Measurements from ENCODE around the gene SMNDC1.

SMNDC1 gene

DNA sequence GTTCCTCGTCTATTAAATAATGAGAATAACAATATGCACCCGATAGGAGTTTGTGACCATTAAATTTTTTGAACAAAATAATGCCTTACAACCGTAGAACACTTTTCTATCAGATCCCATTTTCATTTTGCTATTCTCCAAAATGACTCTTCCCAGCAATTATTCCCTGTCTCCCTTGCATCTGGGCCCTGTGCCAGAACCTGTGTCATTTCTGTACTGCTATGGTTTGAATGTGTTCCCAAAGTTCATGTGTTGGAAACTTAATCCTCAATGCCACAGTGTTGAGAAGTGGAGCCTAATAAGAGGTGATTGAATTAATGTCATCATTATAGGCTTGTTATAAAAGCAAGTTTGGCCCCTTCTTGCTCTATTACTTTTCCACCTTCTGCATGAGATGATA is 33.2 kb upstream of the SMNDC1 start:
- H3K9me2 ChIP-seq (replicated peaks; ENCODE audit: insufficient read depth, low read length): no peaks in the 10 kb centered on the region
- no peaks in the 10 kb centered on the region for H3K79me2 ChIP-seq (ENCODE audit: insufficient read depth, low read length)
- no peak overlapping the region for H3K4me3 ChIP-seq (ENCODE audit: insufficient read depth, low read length, poor library complexity, severe bottlenecking)
- no peak overlapping the region for H3K4me2 ChIP-seq (ENCODE audit: low read depth, low read length, poor library complexity, severe bottlenecking)
- no peaks in the 10 kb centered on the region for H3F3A ChIP-seq (ENCODE audit: insufficient read depth)
- no peaks in the 10 kb centered on the region for H4K20me1 ChIP-seq (ENCODE audit: low read depth, low read length)
- no peaks in the 10 kb centered on the region for H3K27me3 ChIP-seq (ENCODE audit: low read length)
- no peak overlapping the region for H3K9ac ChIP-seq (ENCODE audit: low read length)
- no peak overlapping the region for H2AFZ ChIP-seq (ENCODE audit: low read depth, low read length, severe bottlenecking)
- no peaks in the 10 kb centered on the region for H3K9me3 ChIP-seq (ENCODE audit: insufficient read depth, low read length)
- H3K27ac ChIP-seq (ENCODE audit: low read depth, low read length): no peak overlapping the region
- H3K36me3 ChIP-seq (ENCODE audit: low read length): no peaks in the 10 kb centered on the region
- TF ChIP-seq, protein P1, sequence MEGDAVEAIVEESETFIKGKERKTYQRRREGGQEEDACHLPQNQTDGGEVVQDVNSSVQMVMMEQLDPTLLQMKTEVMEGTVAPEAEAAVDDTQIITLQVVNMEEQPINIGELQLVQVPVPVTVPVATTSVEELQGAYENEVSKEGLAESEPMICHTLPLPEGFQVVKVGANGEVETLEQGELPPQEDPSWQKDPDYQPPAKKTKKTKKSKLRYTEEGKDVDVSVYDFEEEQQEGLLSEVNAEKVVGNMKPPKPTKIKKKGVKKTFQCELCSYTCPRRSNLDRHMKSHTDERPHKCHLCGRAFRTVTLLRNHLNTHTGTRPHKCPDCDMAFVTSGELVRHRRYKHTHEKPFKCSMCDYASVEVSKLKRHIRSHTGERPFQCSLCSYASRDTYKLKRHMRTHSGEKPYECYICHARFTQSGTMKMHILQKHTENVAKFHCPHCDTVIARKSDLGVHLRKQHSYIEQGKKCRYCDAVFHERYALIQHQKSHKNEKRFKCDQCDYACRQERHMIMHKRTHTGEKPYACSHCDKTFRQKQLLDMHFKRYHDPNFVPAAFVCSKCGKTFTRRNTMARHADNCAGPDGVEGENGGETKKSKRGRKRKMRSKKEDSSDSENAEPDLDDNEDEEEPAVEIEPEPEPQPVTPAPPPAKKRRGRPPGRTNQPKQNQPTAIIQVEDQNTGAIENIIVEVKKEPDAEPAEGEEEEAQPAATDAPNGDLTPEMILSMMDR (IDR thresholded peaks at IDR 0.05; ENCODE audit: insufficient read depth, low read length, poor library complexity, severe bottlenecking): no peak
- TF ChIP-seq EZH2phosphoT487 (conservative IDR thresholded peaks at IDR 0.05; ENCODE audit: low read length): no peak

DNA sequence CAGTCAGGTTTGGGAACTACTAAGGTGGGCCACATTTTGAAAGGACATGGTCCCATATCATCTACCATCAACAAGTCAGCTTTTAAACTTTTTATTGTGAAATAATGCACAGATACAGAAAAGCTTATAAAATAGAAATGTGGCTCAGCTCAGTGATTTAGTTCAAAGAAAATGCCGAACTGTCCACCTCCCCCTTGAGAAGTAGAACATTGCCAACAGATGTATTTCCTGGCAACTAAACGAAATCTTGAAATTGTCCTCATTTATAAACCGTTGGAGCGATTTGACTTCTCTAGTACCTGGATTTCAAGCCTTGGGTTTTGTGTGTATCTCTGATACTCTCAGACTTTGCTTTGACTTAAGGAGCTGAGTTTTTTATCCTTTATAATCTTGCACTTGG is 32.7 kb upstream of the SMNDC1 start:
- Histone ChIP-seq H3K9ac (ENCODE audit: low read length) (no peak overlapping the region), H3K9me2 (replicated peaks; ENCODE audit: insufficient read depth, low read length) (no peaks in the 10 kb centered on the region), H3K27ac (ENCODE audit: low read depth, low read length) (no peak overlapping the region), H3K4me2 (ENCODE audit: low read depth, low read length, poor library complexity, severe bottlenecking) (no peak overlapping the region), H3F3A (ENCODE audit: insufficient read depth) (no peaks in the 10 kb centered on the region), H3K4me3 (ENCODE audit: insufficient read depth, low read length, poor library complexity, severe bottlenecking) (no peak overlapping the region), H3K36me3 (ENCODE audit: low read length) (no peaks in the 10 kb centered on the region), H3K9me3 (ENCODE audit: insufficient read depth, low read length) (no peaks in the 10 kb centered on the region), H3K27me3 (ENCODE audit: low read length) (no peaks in the 10 kb centered on the region), H4K20me1 (ENCODE audit: low read depth, low read length) (no peaks in the 10 kb centered on the region), H3K79me2 (ENCODE audit: insufficient read depth, low read length) (no peaks in the 10 kb centered on the region), H2AFZ (ENCODE audit: low read depth, low read length, severe bottlenecking) (no peak overlapping the region)
- TF ChIP-seq, protein P1 (IDR thresholded peaks at IDR 0.05; ENCODE audit: insufficient read depth, low read length, poor library complexity, severe bottlenecking): no peak
- TF ChIP-seq EZH2phosphoT487 (conservative IDR thresholded peaks at IDR 0.05; ENCODE audit: low read length): no peak

DNA sequence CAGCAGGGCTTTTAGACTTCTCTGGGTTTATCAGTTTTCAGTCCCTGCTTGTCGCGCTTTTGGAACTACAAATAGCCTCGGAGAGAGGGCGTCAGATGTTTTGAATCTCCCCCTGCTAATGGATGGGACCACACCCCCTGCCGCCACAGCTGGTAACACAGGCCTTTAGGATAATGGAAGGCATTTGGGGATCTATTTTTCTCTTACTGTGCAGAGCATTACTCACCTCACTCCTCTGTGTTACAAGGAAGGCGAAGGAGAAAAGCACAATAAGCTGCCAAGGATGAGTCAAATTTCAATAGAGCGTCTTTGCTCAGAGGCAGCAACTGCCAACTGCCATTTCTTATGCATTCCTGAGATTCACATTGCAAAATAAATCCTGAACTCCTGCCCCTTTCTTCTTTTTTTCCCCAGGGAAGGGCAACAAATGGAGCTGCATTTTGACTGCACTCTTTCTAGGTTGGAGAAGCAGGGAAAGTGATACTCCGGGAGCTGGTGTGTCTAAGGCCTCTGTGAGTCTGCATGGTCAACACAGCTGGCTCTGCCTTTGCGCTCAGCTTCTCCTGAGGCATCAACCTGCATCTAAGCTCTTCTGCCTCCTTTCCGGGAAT is 31.5 kb upstream of the SMNDC1 start:
- Histone ChIP-seq H4K20me1 (ENCODE audit: low read depth, low read length) (no peaks in the 10 kb centered on the region), H3K79me2 (ENCODE audit: insufficient read depth, low read length) (no peaks in the 10 kb centered on the region), H3K27ac (ENCODE audit: low read depth, low read length) (no peak overlapping the region), H3K36me3 (ENCODE audit: low read length) (no peaks in the 10 kb centered on the region), H3K9ac (ENCODE audit: low read length) (no peak overlapping the region), H3K27me3 (ENCODE audit: low read length) (no peaks in the 10 kb centered on the region), H3K4me2 (ENCODE audit: low read depth, low read length, poor library complexity, severe bottlenecking) (no peak overlapping the region), H3K4me3 (ENCODE audit: insufficient read depth, low read length, poor library complexity, severe bottlenecking) (no peak overlapping the region), H3K9me2 (replicated peaks; ENCODE audit: insufficient read depth, low read length) (no peaks in the 10 kb centered on the region), H2AFZ (ENCODE audit: low read depth, low read length, severe bottlenecking) (no peak overlapping the region), H3F3A (ENCODE audit: insufficient read depth) (no peaks in the 10 kb centered on the region), H3K9me3 (ENCODE audit: insufficient read depth, low read length) (0 out of 2 replicates have a peak, but pooled peaks cover under 1% of the 10 kb centered on the region)
- no peak for TF ChIP-seq EZH2phosphoT487 (conservative IDR thresholded peaks at IDR 0.05; ENCODE audit: low read length)

DNA sequence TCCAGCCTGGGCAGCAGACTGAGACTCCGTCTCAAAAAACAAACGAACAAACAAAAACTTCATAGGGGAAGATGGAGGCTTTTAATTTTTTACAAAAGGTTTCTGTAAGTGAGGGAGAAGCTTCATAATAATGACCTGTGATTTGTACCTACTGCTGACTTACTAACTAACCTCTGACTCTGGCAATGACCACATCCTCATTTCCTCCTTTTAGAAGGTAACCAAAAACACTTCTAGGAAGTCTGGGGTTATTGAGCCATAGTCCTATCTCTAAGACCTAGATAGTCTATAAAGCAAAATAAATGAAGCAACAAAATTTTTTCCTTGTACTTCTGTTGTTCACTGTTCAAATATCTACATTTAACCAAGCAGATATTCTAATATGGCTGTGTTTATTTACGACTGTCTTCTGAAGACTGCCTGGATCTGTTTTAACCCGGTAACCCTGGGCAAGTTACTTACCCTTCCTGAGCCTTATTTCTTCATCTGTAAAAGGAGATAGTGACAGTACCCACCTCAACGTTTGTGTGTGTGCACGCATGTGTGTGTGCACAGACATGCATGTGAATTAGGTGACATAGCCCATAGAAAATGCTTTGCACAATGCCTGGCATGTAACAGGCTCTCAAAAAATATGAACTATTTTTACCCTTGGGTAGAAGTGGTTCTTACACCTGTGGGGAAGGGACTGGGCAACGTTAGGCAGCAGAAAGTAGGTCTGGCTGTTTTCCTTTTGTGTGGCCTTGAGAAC is 30.8 kb upstream of the SMNDC1 start:
- H4K20me1 ChIP-seq (ENCODE audit: low read depth, low read length): no peaks in the 10 kb centered on the region
- H3K27ac ChIP-seq (ENCODE audit: low read depth, low read length): no peak overlapping the region
- H3K36me3 ChIP-seq (ENCODE audit: low read length): no peaks in the 10 kb centered on the region
- H3K9me2 ChIP-seq (replicated peaks; ENCODE audit: insufficient read depth, low read length): no peaks in the 10 kb centered on the region
- H3K4me3 ChIP-seq (ENCODE audit: insufficient read depth, low read length, poor library complexity, severe bottlenecking): no peak overlapping the region
- no peak overlapping the region for H3K4me2 ChIP-seq (ENCODE audit: low read depth, low read length, poor library complexity, severe bottlenecking)
- H3K9ac ChIP-seq (ENCODE audit: low read length): no peak overlapping the region
- no peaks in the 10 kb centered on the region for H3F3A ChIP-seq (ENCODE audit: insufficient read depth)
- peaks cover 6% of the 10 kb centered on the region; the same call in 1 of the 2 replicates for H3K9me3 ChIP-seq (ENCODE audit: insufficient read depth, low read length)
- TF ChIP-seq, protein P1 (IDR thresholded peaks at IDR 0.05; ENCODE audit: insufficient read depth, low read length, poor library complexity, severe bottlenecking): no peak
- TF ChIP-seq EZH2phosphoT487 (conservative IDR thresholded peaks at IDR 0.05; ENCODE audit: low read length): no peak
- no peak overlapping the region for H2AFZ ChIP-seq (ENCODE audit: low read depth, low read length, severe bottlenecking)
- H3K79me2 ChIP-seq (ENCODE audit: insufficient read depth, low read length): no peaks in the 10 kb centered on the region
- H3K27me3 ChIP-seq (ENCODE audit: low read length): no peaks in the 10 kb centered on the region
